Activated CD4-positive, alpha-beta T cell treated with anti-CD3 and anti-CD28 coated beads, Interleukin-2, Interleukin-4, amounts not matched to agents 100 ng/mL and 50 ng/mL, durations not matched to agents 16 hours and 8 hours (primary cell): ENCODE data around the gene PARK7.

Source experiments
- DNase-seq: peaks from one replicate; pipeline ENCODE4 v3.0.0-alpha.2; 2020; ENCODE audit warnings: low spot score

PARK7 gene

GRCh38 chr1:8010080-8010664 is 48.7 kb downstream of the PARK7 start:
- DNase-seq = no peak

GRCh38 chr1:8011016-8011415 is 49.5 kb downstream of the PARK7 start:
- no peak for DNase-seq

GRCh38 chr1:8011923-8012858 is 50.7 kb downstream of the PARK7 start:
- no peak for DNase-seq

GRCh38 chr1:8012955-8013354 is 51.4 kb downstream of the PARK7 start:
- DNase-seq = no peak

- no peak for DNase-seq
These were observed 51.9 kb downstream of the PARK7 start for GRCh38 chr1:8013399-8013798.

- DNase-seq = no peak
These were observed 52.3 kb downstream of the PARK7 start for GRCh38 chr1:8013800-8014199.

GRCh38 chr1:8014381-8014988 is 53.0 kb downstream of the PARK7 start:
- no peak for DNase-seq

- peak; percentile 60 for DNase-seq
These were observed 53.7 kb downstream of the PARK7 start for GRCh38 chr1:8015036-8015808.

- no peak for DNase-seq
These were observed 54.3 kb downstream of the PARK7 start for GRCh38 chr1:8015809-8016165.

GRCh38 chr1:8016210-8016894 is 54.8 kb downstream of the PARK7 start:
- DNase-seq = no peak

GRCh38 chr1:8016895-8017241 is 55.4 kb downstream of the PARK7 start:
- DNase-seq = no peak

- DNase-seq = no peak
These were observed 56.1 kb downstream of the PARK7 start for GRCh38 chr1:8017495-8018197.

- DNase-seq = no peak
These were observed 57.1 kb downstream of the PARK7 start for GRCh38 chr1:8018492-8019228.

- no peak for DNase-seq
These were observed 57.7 kb downstream of the PARK7 start for GRCh38 chr1:8019229-8019620.

- no peak for DNase-seq
These were observed 58.5 kb downstream of the PARK7 start for GRCh38 chr1:8020032-8020431.

GRCh38 chr1:8021676-8022266 is 60.3 kb downstream of the PARK7 start:
- no peak for DNase-seq

GRCh38 chr1:8022395-8023286 is 61.1 kb downstream of the PARK7 start:
- no peak for DNase-seq

GRCh38 chr1:8023287-8023994 is 61.9 kb downstream of the PARK7 start:
- DNase-seq = no peak

- DNase-seq = no peak
These were observed 62.4 kb downstream of the PARK7 start for GRCh38 chr1:8023995-8024313.
